T-helper 2 cell treated with Interferon-gamma antibody and Interleukin-4, amounts not matched to agents 5 μg/mL and 100 μg/mL, for 36 hours (primary cell): ENCODE data around the gene EMX1.

Source experiments
- DNase-seq: peaks from one replicate; pipeline ENCODE4 v3.0.0; 2021; ENCODE audit warnings: low spot score
- H3K27ac Mint-ChIP-seq: one replicate; pipeline ENCODE4 v1.8.0; 2021; ENCODE audit warnings: mild to moderate bottlenecking, mixed read lengths
- H3K27me3 Mint-ChIP-seq: one replicate; pipeline ENCODE4 v1.8.0; 2021; ENCODE audit warnings: low read depth, mixed read lengths
- H3K36me3 Mint-ChIP-seq: one replicate; pipeline ENCODE4 v1.8.0; 2021; ENCODE audit warnings: low read depth, mixed read lengths
- H3K4me1 Mint-ChIP-seq: one replicate; pipeline ENCODE4 v1.8.0; 2021; ENCODE audit warnings: low read depth, mixed read lengths
- H3K4me3 Mint-ChIP-seq: one replicate; pipeline ENCODE4 v1.8.0; 2022; ENCODE audit warnings: mild to moderate bottlenecking, moderate library complexity, mixed read lengths
- H3K9me3 Mint-ChIP-seq: one replicate; pipeline ENCODE4 v1.8.0; 2021; ENCODE audit warnings: mixed read lengths

Gene EMX1

GRCh38 chr2:72926368-72926767 is 9.0 kb downstream of the EMX1 start:
- no peak overlapping the region for H3K4me3 Mint-ChIP-seq
- no peak for DNase-seq
- no peaks in the 10 kb centered on the region for H3K36me3 Mint-ChIP-seq
- no peak overlapping the region for H3K27ac Mint-ChIP-seq
- H3K4me1 Mint-ChIP-seq: peaks cover 4% of the 10 kb centered on the region
- no peaks in the 10 kb centered on the region for H3K9me3 Mint-ChIP-seq
- H3K27me3 Mint-ChIP-seq: peaks cover 40% of the 10 kb centered on the region

- Mint-ChIP-seq H3K4me3 (no peak overlapping the region), H3K36me3 (no peaks in the 10 kb centered on the region), H3K27me3 (peaks cover 35% of the 10 kb centered on the region), H3K27ac (no peak overlapping the region), H3K9me3 (no peaks in the 10 kb centered on the region), H3K4me1 (peaks cover 4% of the 10 kb centered on the region)
- DNase-seq: no peak
Observed at GRCh38 chr2:72926811-72927465, 9.6 kb downstream of the EMX1 start.

- Mint-ChIP-seq H3K9me3 (no peaks in the 10 kb centered on the region), H3K4me3 (no peak overlapping the region), H3K27me3 (peaks cover 26% of the 10 kb centered on the region), H3K36me3 (no peaks in the 10 kb centered on the region), H3K4me1 (peaks cover 6% of the 10 kb centered on the region), H3K27ac (no peak overlapping the region)
- DNase-seq: no peak
Observed at GRCh38 chr2:72927619-72928550, 10.6 kb downstream of the EMX1 start.

GRCh38 chr2:72929010-72929409 is 11.7 kb downstream of the EMX1 start:
- Mint-ChIP-seq H3K4me1 (peaks cover 2% of the 10 kb centered on the region), H3K9me3 (no peaks in the 10 kb centered on the region), H3K27ac (no peak overlapping the region), H3K4me3 (no peak overlapping the region), H3K36me3 (no peaks in the 10 kb centered on the region), H3K27me3 (peaks cover 14% of the 10 kb centered on the region)
- no peak for DNase-seq

- Mint-ChIP-seq H3K27me3 (no peaks in the 10 kb centered on the region), H3K27ac (no peak overlapping the region), H3K36me3 (no peaks in the 10 kb centered on the region), H3K4me1 (peaks cover 2% of the 10 kb centered on the region), H3K9me3 (no peaks in the 10 kb centered on the region), H3K4me3 (no peak overlapping the region)
- no peak for DNase-seq
Observed at GRCh38 chr2:72931280-72931910, 14.1 kb downstream of the EMX1 start.

GRCh38 chr2:72932045-72932740 is 14.9 kb downstream of the EMX1 start:
- Mint-ChIP-seq H3K36me3 (no peaks in the 10 kb centered on the region), H3K27me3 (no peaks in the 10 kb centered on the region), H3K4me1 (peaks cover 2% of the 10 kb centered on the region), H3K27ac (no peak overlapping the region), H3K9me3 (no peaks in the 10 kb centered on the region), H3K4me3 (no peak overlapping the region)
- DNase-seq: no peak

- Mint-ChIP-seq H3K36me3 (no peaks in the 10 kb centered on the region), H3K4me3 (no peak overlapping the region), H3K27me3 (no peaks in the 10 kb centered on the region), H3K9me3 (no peaks in the 10 kb centered on the region), H3K27ac (no peak overlapping the region), H3K4me1 (peaks cover 2% of the 10 kb centered on the region)
- no peak for DNase-seq
Observed at GRCh38 chr2:72932805-72933204, 15.5 kb downstream of the EMX1 start.

GRCh38 chr2:72933207-72933606 is 15.9 kb downstream of the EMX1 start:
- no peak overlapping the region for H3K4me3 Mint-ChIP-seq
- no peaks in the 10 kb centered on the region for H3K9me3 Mint-ChIP-seq
- no peaks in the 10 kb centered on the region for H3K36me3 Mint-ChIP-seq
- no peaks in the 10 kb centered on the region for H3K27me3 Mint-ChIP-seq
- H3K27ac Mint-ChIP-seq: no peak overlapping the region
- peaks cover 2% of the 10 kb centered on the region for H3K4me1 Mint-ChIP-seq
- DNase-seq: no peak

- H3K4me3 Mint-ChIP-seq: no peak overlapping the region
- no peak for DNase-seq
- H3K27ac Mint-ChIP-seq: no peak overlapping the region
- no peaks in the 10 kb centered on the region for H3K27me3 Mint-ChIP-seq
- H3K9me3 Mint-ChIP-seq: no peaks in the 10 kb centered on the region
- H3K36me3 Mint-ChIP-seq: no peaks in the 10 kb centered on the region
- H3K4me1 Mint-ChIP-seq: peaks cover 2% of the 10 kb centered on the region
Observed at GRCh38 chr2:72933646-72934151, 16.4 kb downstream of the EMX1 start.

- Mint-ChIP-seq H3K4me1 (peaks cover 2% of the 10 kb centered on the region), H3K36me3 (no peaks in the 10 kb centered on the region), H3K4me3 (no peak overlapping the region), H3K27ac (no peak overlapping the region), H3K27me3 (no peaks in the 10 kb centered on the region), H3K9me3 (no peaks in the 10 kb centered on the region)
- DNase-seq: no peak
Observed at GRCh38 chr2:72934683-72935610, 17.6 kb downstream of the EMX1 start.

GRCh38 chr2:72935611-72935957 is 18.3 kb downstream of the EMX1 start:
- Mint-ChIP-seq H3K4me1 (peaks cover 2% of the 10 kb centered on the region), H3K27ac (no peak overlapping the region), H3K36me3 (no peaks in the 10 kb centered on the region), H3K27me3 (no peaks in the 10 kb centered on the region), H3K4me3 (no peak overlapping the region), H3K9me3 (no peaks in the 10 kb centered on the region)
- DNase-seq: no peak

GRCh38 chr2:72936660-72937355 is 19.5 kb downstream of the EMX1 start:
- Mint-ChIP-seq H3K4me3 (no peak overlapping the region), H3K36me3 (no peaks in the 10 kb centered on the region), H3K27ac (no peak overlapping the region)

More at GRCh38 chr2:72936660-72937355, 19.5 kb downstream of the EMX1 start:
- Mint-ChIP-seq H3K9me3 (no peaks in the 10 kb centered on the region), H3K27me3 (no peaks in the 10 kb centered on the region), H3K4me1 (peaks cover 2% of the 10 kb centered on the region)
- DNase-seq: no peak
